GM19099 (cell line): Measurements from ENCODE around the gene KLF2.
A peak's percentile ranks its signal among the peaks of the same experiment; 100 is the strongest.

Experiments
- POLR2A ChIP-seq: IDR thresholded peaks from 3 replicates; pipeline ENCODE4 v1.6.1; 2011; ENCODE audit warnings: low read depth; ENCODE audit not compliant: insufficient read length; ENCODE audit errors: extremely low read depth

Gene KLF2

DNA sequence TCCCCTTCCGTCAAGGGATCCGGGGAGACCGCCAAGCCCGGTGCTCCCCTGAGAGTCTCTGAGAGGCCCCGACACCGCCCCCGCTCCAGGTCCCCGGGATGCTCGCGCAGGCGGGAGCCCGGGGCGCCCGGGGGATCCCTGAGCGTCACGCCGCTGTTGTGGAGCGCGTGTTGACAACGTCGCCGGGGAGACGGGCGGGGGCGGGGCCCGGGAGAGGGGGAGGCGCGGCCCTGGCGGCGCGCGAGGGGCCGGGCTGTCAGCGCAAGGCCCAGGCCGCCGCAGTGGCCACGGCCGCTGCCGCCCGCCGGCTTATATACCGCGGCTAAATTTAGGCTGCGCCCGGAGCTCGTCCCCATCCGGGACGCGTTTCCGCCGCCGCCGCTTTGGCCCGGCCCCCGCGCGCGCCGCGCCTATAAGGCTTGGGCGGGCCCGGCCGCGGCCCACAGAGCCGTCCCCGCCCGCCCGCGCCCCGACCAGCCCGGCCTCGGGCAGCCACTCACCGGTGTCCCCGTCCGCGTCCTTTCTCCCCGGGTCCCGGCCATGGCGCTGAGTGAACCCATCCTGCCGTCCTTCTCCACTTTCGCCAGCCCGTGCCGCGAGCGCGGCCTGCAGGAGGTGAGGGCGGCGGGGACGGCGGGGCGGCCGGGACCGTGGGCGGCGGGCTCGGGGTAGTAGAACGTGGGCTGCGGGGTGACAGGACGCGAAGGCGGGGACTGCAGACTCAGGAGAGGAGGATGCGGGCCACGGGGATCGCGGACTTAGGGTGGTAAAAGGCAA, at the start of gene KLF2:
Gene KLF2, plus strand, starts transcription at position 443 of the 777 bp plus-strand sequence. Its CDS starts 98 bp downstream, at position 541.
- peak; percentile 78 for TF ChIP-seq POLR2A

DNA sequence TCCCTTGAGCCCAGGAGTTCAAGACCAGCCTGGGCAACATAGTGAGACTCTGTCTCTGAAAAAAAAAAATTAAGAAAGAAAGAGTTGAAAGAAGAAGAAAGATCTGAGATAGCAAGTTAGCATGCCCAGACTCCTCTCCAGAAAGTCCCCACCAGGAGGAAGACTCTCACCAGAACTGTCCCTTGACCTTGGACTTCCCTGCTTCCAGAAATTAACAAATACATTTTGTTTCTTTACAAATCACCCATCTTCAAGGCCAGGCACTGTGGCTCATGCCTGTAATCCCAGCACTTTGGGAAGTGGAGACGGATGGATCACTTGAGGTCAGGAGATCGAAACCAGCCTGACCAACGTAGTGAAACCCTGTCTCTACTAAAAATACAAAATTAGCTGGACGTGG, 44.3 kb upstream of the KLF2 start:
- TF ChIP-seq POLR2A = no peak

DNA sequence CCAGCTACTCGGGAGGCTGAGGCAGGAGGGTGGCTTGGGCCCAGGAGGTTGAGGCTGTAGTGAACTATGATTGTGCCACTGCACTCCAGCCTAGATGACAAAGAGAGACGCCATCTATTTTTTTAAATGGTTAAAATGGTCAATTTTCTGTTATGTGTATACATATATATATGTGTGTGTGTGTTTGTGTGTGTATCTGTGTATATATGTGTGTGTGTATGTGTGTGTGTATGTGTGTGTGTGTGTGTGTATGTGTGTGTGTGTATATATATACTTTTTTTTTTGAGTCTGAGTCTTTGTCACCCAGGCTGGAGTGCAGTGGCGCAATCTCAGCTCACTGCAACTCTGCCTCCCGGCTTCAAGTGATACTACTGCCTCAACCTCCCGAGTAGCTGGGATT, 42.9 kb upstream of the KLF2 start:
- no peak for TF ChIP-seq POLR2A

DNA sequence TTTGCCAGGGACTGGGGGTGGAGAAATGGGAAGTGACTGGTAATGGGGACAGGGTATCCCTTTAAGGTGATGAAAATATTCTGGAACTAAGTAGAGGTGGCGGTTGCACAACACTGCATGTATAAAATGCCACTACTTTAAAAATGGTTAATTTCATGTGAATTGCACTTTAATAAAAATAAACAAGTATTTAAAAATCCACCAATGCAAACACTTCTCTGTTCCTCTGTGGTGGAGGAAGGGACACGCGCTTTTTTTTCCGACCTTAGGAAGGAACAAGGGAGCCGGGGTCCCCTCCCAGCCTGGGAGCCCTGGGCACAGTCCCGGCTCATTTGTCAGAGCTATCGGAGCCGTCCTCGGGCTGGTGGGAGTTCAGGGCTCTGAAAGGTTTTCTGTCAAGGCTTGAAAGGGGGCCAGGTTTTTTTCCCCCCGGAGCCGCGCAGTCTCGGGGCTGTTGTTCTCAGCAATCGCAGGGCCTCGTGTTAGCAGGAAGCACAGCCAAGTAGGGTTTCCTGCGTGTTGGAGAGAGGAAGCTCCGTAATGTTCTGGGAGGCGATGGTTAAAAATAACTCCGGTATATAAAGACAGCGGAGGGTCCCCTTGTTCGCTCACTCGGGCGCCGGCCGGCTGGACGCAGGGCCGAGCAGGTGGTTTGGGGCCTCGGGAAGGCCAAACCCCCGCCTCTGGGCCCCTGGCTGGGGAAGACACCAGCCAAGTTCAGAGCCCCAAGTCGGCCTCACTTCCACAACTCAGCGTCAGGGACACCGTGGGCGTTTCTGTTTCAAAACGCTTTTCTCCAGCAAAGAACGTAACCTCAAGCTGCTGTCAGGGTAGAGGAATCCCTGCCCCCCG, 41.2 kb upstream of the KLF2 start:
- TF ChIP-seq POLR2A = no peak

DNA sequence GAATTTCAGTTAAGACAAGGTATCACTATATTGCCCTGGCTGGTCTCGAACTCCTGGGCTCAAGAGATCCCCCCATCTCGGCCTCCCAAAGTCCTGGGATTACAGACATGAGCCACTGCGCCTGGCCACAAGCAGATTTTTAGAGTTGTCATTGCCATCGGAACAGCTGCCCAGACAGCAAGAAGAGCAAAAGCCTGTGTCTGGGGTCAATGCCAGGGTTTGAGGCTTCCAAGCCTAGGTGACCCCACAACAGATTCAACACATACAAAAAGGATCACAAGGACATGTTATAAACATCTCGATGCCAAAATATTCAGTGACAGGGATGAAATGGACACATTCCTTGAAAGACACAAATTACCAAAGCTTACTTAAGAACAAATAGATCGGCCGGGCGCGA, 40.1 kb upstream of the KLF2 start:
- TF ChIP-seq POLR2A = no peak

DNA sequence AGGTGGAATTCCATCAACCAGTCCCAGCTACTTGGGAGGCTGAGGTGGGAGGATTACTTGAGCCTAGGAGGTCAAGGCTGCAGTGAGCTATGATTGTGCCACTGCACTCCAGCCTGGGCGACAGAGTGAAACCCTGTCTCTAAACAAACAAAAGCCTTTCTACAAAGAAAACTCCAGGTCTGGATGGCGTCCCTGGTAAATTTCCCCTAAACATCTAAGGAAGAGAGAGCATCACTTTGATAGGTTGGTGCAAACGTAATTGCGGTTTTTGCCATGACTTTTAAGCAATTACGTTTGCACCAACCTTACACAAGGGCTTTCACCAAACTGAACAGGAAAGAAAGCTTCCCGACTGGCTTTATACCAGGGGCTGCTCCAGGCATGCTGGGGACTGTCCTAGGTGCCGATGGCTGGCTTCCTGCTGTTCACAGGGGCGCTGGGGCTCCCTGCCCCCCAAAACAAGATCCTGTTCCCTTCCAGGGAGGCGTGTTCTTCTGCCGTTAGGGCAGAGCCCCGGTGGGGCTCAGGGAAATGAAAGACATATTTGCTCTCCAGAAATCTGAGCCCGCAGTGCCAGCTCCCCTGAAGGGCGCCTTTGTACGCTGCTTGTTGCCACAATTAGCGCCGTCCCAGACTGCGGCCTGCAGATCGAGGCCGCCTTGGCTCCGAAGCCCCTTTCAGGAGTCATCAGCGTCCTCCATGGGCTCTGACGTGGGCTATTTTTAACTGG, 38.7 kb upstream of the KLF2 start:
- TF ChIP-seq POLR2A = no peak

DNA sequence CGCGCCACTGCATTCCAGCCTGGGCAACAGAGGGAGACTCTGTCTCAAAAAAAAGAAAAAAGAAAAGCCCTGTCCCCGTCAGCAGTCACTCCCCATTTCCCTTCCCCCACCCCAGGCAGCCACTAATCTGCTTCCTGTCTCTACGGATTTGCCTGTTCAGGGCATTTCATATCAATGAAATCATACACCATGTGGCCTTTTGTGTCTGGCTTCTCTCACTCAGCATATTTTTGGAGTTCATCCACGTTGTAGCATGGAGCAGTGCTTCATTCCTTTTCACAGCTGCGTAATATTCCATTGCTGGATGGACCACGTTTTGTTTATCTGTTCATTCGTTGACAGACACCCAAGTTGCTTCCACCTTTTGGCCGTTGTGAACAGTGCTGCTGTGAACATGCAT, 36.1 kb upstream of the KLF2 start:
- no peak for TF ChIP-seq POLR2A

DNA sequence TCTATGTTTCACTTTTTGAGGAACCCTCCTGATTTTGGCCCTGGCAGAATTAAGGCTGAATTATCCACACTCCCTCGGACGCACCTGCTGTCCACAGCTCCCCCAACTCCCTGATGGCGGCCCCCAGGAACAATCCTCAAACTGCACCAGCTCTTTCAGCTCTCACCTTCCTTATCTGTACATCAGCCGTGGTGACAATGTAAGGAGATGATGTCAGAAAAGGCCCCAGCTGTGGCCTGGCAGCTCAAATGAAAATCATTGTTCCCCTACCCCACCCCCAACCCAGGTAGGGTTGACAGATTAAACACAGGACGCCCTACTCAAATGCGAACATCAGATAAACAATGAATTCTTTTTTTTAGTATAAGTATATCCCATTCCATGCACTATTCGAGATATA, 35.0 kb upstream of the KLF2 start:
- no peak for TF ChIP-seq POLR2A

DNA sequence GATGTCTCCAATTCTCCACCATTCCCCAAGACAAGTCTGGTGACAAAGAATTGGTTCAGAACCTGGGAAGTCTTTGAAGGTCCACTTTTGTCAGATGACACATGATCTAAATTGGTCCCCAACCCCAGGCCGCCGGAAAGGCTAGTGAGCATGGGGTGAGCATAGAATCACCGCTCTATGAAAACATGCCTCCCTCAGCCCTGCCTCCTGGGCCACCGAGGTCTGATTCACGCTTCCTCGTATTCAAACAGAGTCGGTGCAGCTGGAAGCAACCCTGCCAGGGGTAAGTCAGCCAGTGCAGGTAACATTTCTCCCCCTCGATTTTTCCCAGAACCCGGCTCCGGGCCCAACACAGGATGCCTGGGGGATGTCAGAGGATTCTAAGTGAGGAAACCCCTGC, 33.9 kb upstream of the KLF2 start:
- TF ChIP-seq POLR2A = no peak

DNA sequence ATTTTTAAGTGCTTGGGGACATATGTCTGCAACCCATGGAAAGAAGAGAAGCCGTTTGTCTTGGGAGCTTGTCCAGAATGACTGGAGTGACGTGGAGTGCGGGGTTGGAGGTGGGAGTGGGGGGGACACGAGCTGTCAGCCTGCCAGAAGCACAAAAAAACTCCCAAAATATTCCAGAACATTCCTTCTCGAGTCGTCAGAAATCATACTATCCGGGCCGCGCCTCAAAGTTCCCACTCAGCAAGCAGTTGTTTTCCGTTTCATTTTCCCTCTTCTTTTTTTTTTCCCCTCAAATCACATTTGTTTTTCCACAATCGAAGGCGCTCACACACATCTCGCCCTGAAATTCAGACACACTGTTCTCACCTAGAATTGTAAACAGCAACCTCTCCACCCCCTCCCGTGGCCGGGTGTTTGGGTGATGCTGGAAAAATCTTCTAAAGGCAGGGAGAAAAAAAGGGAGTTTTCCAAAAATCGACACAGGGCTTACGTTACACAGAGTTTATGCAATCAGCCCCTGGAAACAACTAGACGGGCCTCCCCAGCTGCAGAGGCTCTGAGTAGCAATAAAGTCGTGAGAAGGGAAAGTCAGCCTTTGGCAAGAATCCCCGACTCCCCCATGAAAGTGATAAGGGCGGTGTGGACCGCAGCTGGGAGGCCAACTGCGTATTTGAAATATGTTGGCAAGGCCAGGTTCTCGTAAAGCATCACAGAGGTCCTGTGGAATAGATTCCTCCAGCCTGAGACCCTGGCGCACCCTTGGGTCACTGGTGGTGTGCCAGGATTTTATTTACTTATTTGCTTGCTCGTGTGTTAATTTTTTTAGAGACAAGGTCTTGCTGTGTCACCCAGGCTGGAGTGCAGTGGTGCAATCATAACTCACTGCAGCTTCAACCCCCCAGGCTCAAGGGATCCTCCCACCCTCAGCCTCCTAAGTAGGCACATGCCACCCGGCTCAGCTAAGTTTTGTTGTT, 31.2 kb upstream of the KLF2 start:
- TF ChIP-seq POLR2A = no peak

DNA sequence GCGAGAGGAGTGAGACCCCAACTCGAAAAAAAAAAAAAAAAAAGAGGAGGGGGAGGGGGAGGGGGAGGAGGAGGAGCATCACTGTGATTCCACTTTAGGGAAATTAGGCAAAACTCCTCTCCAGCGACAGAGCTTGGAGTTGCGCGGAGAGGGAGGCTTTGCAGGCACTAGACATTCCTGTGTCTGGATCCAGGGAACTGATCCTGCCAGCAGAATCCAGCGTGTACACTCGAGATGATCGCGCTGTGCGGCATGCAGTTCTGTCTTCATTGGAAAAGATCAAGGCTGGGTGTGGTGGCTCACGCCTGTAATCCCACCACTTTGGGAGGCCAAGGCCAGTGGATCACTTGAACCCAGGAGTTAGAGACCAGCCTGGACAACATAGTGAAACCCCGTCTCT, 29.6 kb upstream of the KLF2 start:
- no peak for TF ChIP-seq POLR2A

DNA sequence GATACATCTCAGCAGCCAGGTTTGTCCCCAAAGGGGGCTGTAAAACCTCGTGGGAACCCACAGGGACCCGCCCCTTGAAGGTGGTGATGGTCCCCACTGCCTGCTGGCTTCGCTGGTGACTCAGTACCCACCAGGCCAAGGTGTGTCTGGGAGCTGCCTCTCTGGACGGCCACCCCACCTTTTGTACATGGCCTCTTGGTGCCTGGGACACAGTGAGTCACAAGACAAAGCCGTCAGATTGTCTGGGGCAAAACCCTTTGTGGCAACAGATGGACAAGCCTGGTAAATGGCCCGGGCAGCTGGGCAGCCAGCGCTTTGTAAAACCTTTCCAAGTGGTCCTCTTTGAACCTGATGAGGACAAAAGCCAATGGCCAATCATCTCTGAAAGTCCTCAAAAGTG, 27.9 kb upstream of the KLF2 start:
- TF ChIP-seq POLR2A = no peak

DNA sequence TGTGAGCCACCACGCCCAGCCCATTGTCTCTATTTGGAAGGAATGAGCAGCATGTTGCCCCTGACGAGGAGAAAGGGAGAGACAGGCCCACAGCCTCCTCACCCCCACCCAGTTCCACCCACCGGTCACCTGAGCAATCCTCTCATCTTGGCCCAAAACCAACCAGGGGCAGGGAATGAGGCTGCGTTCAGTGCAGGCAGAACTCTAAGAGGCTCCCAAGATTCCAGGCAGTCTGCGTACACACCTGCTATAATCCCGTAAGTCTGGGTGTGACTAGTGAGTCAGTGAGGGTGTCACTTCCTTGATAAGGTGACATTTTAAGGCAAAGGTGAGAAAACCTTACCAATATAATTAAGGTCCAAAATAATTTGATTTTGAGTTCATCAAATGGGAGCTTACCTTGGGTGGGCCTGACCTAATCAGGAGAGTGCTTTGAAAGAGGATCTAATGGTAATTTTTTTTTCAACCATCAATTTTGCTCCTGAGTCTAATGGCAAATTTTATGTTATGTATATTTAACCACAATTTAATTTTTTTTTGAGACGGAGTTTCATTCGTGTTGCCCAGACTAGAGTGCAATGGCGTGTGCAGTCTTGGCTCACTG, 26.9 kb upstream of the KLF2 start:
- TF ChIP-seq POLR2A = no peak

DNA sequence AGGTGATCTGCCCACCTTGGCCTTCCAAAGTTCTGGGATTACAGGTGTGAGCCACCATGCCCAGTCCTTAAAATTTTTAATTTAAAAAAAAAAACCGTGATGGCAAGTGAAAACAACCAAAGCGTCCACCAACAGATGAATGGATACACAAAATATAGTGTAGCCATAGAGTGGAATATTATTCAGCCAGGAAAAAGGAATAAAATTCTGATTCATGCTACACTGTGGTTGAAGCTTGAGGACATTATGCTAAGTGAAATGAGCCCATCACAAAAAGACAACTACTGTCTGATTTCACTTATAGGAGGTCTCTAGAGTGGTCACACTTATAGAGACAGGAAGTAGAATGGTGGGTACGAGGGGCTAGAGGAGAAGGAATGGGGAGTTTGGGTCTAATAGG, 26.3 kb upstream of the KLF2 start:
- no peak for TF ChIP-seq POLR2A

DNA sequence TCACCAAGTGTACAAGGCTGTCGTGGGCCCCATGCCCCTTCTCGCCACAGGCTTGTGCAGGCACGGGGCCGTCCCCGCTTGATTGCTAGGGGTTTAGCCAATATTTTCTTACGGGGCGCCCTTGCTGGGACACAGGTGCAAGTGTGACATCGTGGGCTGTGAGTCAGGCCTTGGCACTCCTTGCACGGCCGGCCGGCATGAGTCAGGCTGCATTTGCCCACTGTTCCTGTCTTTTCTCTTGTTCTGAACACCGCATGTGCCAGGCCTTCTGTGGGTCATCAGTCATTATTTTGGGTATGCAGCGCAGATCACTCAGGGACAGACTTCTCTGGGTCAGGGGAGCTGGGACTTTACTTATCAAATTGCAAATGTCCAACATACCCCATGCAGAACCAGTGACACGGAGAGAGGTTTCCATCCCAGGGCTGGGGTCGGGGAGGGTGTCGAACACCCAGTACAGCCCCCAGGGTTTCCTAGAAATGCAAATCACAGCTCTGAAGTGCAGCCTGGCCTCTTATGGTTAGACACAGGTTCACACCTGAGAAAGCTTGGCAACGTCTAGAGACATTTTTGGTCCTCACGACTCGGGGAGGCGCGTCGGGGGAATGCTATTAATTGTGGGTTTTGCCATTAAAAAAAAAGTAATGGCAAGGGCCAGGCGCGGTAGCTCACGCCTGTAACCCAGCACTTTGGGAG, 22.5 kb upstream of the KLF2 start:
- no peak for TF ChIP-seq POLR2A
